Thyroid gland (tissue), 4 donors: ENCODE results near the gene VPS37C.

ENCODE experiments used
- CTCF ChIP-seq, 6 experiments: fragments of 200-600 bp in 3 of 6; fragments of 450-650 bp in 3 of 6; sonication (generic) in 3 of 6; IDR thresholded peaks; one replicate each; pipeline ENCODE4 v1.5.1; 2016 to 2019; ENCODE audit warnings: antibody characterized with exemption in 6 of 6, mild to moderate bottlenecking in 2 of 6, inconsistent platforms in 1 of 6, moderate library complexity in 1 of 6
- POLR2A ChIP-seq, 2 donors: fragments of 450-650 bp; IDR thresholded peaks; one replicate each; pipeline ENCODE4 v1.6.1; 2017; ENCODE audit warnings: antibody characterized with exemption in 2 of 2, mild to moderate bottlenecking in 2 of 2, moderate library complexity in 1 of 2

DNA sequence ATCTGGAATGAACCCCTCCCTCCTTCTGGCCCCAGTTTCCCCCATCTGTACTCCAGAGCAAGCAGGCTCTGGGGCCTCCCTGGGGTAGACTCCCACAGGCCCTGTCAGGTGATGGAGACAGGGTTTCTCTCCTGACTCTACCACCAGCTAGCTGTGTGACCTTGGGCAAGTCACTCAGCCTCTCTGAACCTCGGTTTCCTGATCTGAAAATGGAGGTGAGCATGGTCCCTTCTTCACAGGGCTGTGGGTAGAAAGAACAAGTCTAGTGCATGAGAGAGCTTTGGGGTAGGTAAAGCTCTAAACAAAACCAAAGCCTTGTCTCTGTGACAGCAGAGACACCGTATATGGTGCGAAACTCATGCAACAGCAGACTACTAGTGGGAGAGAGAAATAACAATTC lies 53.3 kb downstream of the VPS37C start:
- TF ChIP-seq CTCF (IDR thresholded peaks at IDR 0.05) (no peak), POLR2A (IDR thresholded peaks at IDR 0.05) (no peak)
